ENCODE results near the gene AKT3.

AKT3 gene

DNA sequence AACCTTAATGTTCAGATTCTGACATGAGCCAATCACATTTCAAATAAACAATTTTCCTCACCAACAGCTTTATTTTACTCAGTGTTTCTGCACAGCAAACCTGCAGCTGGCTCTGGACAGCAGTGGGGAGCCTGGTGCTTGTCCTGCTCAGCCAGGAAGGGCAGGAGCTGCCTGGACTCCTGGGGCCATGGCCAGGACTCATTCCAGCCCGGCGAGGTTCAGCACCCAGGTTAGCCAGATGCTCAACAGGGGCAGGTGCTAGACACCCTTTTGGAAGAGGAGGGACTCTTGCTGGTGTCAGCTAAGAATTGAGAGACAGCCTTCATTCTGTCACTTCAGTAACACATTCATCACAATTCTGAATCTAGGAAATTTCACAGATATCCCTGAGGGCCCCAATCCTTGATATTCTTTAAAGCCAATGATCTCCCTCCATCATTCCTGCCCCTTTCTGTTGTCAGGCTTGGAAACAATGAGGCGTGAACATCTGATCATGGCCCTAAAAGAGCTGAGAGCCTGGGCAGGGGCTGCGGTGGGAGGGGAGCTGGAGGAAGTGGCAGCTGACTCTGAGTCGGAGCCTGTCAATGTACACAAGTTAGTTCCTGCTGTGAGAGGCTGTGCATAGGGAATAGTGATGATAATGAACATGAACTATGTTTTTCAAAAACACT lies 342.9 kb downstream of the AKT3 start:
- DNase-seq (ENCODE audit: low spot score) = no peak

DNA sequence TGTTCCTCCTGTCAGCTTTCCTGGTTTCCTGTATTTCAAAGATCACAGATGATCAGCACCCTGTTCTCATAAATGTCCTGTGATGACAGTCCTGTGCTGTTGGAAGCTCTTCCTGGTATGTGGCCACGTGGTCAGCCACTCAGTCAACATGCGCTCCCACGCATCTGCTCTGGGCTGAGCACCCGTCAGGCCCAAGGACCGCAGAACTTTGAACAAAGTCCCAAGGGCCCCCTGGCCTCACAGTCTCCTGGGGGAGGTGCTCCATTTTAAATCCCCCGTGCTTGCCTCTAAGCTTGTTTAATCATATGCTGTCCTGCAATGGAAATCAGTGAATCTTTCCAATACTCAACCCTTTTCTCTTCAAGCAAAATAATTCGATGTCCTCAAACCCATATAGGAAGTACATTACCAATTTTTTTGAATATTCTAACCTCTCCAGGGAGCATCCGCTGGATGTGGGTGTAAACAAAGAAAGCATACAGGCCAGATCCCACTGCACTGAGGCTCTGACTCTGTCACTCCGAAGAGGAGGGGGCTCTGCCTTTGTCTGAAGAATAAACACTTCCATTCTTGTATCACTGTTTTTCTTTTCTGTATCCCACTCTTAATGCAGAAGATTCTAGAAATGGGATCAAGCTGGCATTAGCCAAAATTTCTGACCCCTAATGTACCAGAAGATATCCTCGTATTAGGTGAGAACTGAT lies 343.9 kb downstream of the AKT3 start:
- DNase-seq (ENCODE audit: low spot score) = no peak

DNA sequence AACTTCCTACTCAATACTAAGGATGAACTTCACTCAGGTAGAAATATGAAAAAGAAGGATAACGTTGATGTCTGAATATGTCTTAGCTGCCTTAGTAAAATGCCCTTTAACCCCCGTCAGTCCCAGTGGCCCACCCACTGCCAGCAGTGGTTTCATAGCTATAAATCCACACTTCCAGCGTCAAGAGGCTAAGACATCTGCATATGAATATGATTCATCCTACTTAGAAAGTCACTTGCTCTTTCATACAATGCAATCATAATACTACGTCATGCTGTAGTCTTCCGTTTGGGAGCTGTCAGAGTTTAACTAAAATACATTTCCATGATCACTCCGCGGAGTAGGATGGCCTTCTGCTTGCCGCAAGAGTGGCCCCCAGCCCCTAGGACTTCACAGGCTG lies 346.9 kb downstream of the AKT3 start:
- no peak for DNase-seq (ENCODE audit: low spot score)

DNA sequence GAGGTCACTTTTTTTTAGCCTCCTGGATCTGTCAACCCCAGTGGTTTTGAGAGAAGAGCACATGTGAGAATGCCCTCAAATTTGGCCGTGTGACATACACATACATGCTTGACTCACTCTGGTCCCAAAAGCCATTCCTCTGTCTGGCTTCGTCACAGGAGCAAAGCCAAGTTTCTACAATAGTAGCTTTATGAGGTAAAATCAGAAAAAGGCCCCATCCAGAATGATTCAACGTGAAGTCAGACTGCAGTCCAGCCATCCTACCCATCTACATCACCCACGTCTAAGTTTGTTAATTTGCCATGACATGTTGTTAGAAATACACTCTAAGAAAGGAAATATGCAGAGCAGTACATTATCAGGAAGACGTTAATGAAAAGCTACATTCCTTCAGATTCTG lies 349.0 kb downstream of the AKT3 start:
- DNase-seq (ENCODE audit: low spot score) = no peak

DNA sequence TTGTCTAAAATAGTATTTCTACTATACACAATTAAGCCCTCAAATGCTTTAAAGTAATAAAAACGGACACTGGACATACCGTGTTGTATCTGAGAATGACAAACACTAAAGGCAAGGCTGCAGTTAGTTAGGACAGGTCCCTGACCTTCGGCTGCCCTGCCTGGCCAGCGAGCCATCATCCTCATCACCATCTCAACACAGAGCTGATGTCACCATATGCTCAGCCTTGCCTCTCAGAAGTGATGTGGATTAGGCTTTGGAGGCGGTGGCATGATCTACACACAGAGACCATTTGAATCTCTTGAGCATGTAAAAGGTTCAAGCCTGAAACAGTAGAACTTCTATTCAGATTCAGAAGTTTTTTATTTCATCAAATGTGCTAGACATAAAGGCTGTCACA lies 349.5 kb downstream of the AKT3 start:
- DNase-seq (ENCODE audit: low spot score) = no peak

DNA sequence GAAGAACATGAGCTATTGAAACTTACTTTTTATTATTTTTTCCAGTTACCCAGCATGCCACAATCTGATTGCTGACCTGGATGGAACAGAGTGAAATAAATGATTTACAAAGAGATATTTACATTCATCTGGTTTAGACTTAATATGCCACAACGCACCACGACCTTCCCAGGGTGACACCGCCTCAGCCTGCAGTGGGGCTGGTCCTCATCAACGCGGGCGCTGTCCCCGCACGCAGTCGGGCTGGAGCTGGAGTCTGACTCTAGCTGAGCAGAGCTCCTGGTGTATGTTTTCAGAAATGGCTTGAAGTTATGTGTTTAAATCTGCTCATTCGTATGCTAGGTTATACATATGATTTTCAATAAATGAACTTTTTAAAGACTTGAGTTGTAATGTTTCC lies 350.3 kb downstream of the AKT3 start:
- DNase-seq (ENCODE audit: low spot score) = no peak

DNA sequence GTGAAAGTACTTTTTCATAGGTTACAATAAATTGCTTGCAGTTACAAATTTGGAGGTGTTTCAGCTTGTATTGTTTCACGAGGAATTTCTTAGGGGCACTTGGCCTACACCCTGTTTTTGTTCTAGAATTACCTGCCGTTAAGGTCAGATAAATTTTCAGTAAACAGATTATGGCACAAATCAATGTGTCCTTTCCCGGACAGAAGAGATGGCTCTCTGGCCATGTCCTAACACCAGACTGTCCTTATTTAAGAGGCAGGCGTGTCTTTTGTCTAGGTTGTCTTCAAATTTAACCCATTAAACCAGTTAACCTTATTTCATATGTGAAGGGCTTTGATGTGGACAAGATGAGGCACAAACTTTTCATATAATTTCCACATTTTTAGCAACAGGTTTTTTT lies 350.8 kb downstream of the AKT3 start:
- no peak for DNase-seq (ENCODE audit: low spot score)

DNA sequence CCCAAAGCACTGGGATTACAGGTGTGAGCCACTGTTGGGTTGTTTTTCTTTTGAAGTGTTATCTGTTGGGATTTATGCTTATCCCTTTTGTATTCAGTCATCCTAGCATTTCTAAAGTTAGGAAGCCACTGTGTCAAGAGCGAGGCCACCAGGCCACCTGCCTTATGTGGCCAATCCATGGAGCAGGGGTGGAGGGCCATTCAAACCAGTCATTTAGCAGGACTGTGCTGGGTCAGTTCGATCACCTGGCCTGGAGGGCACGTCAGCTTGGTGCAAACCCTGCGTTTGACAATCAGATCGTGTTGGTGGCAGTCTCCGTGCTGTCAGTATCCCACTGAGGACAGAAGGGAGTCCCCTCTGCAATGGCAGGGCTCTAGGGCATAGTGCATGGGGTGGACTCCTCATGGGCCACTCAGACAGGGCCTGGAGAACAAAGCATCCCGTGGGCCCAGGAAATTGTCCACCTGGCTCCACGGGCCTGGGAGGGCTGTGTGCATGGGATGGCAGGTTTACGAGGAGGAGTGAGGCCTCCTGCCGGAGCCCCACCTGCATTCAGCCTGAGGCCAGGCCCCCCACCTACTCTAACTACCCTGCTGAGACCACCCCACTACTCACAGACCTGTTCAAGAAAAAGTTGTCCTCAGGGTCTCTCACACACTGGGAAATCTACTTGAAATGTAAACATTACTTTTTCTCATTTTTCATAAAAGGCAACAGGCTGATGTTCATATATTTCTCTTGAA lies 351.9 kb downstream of the AKT3 start:
- no peak for DNase-seq (ENCODE audit: low spot score)

DNA sequence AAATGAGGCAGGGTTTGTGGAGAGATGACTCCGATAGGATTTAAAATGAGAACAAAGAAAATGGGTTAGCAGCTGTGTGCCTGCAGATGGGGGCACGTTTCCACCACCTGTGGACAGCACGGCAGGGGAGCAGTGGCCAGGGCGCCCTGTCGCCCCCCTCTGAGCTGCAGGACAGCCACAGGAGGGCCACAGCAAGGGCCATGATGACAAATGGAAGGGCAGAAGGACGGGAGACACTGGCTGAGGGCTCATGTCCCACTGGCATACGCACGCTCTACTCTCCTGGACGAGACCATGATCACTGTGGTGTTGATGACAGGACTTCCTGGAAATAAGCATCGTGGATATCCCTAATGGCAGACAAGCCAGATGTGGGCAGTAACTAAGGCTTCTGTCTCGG lies 353.2 kb downstream of the AKT3 start:
- DNase-seq (ENCODE audit: low spot score) = no peak

DNA sequence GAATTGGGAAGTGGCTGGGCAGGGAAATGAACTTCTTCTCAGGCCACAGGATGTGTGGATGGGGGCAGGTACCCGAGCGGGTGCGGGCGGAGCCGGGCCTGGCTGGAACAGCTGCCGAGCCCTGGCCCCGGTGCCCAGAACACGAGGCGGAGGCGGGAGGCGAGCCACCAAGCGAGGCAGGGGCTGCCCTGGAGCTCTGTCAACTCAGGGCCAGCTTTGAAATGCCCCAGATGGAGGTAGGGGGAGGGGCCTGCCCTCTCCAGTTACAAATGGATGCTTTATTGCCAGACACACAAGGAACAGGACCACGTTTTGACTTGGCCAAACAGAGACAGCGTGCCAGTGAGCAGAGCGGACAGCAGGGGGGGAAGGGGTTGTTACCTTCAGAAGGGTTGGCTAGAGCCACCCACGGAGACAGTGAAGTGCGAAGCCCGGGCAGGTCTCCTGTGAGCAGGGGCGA lies 353.8 kb downstream of the AKT3 start:
- no peak for DNase-seq (ENCODE audit: low spot score)

DNA sequence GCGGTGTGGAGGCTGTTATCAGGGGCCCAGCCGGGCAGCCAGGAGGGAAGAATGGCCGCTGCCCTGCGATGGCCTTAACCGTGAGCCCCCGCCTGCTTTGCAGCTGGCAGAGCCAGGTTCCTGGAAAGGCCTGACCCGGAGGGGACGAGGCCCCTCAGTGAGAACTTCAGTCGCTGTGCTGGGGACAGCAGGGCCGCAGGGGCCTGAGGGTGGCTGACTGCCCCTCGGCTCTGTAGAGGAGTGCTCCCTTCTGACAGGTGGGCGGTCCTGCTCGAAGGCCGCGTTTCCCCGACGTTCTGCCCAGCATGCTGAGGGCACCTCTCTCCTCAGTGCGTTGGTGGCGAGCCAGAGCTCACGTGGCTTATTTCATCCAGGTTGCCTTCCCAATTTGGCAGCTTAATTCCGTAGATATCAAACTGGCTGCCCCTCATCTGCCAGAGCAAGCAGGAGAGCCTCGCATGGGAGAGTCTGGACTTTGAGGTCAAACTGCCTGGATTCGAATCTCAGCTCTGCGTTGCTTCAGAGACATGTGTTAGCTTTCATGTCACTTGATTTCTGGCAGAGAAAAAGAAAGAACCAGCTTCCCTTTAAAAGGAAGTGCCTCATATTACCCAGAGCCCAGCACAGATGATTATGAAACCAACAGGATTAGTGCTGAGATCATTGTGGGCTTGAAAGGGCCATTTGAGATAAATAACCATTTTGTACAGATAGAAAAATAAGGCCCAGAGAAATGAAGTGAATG lies 354.4 kb downstream of the AKT3 start:
- no peak for DNase-seq (ENCODE audit: low spot score)

DNA sequence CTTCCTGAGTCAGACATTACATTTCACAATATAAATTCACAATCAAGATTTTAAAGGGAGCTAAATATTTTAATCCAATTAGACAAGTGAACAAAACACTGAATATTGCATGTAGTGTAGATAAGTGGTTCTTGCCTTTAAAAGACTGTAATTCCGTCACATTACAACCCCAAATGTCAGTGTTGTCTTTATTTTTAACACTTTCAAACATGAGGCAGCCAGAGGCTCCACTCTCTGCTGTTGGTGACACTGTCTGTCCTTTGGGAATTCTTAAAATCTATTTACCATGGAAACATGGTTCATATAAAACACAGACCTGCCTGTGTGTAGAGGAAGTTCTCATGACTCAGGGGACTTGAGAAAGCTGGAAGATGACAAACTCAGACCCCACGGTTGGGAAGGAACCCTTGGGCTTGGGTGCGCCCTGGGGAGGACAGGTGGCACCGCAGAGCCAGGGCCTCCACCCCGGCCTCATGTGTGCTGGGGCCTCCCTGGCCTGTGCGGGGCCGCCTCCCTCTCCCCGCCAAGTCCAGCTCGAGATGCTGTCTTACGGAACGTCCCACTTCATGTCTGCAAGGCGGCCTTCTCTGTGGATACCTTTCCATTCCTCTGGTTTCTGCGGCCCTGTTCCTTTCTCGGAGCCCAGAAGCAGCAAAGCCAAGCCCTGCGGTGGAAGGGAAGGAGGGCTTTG lies 355.2 kb downstream of the AKT3 start:
- no peak for DNase-seq (ENCODE audit: low spot score)

DNA sequence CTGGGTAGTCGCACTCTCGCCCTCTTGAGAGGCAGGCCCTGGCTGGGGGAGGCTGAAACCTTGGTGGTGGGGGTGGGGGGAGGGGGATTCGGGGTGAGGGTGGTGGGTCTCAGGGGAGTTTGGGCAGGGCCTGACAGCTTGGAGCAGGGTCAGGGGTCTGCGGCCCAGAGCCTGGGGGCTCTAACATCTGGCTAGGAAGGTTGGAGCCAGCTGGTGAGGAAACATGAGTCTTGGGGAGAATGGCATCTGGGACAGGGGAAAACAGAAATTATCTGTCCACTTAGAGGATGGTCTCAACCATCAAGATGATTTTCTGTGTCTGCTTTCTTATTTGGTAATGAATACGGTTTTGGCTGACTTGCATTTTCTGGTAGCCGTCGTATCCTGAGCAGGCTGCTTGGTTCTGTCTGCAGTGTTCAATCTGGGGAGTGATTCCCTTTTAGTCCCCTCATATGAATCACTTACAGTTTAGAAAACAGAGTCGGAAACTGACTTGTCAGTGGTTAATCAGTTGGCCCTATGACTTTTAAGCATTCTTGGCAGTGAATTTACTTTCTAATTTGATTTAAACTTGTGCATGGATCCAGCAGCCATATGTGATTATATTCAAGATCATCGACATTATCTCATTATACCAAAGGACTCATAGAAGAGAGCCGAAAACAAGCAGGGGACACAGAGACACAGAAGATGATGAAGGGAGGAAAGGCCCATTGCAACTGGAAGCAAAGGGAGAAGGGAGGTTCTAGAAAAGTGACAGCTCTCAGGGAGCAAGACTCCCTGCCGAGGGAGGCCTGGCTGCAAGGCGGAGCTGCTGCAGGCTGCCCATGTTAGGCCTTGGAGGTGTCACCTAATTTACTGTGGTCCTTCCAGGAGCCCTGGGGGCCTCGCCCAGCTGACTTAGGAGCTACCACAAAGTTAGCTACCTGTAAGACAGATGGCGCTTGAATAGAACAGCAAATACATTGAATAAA lies 356.6 kb downstream of the AKT3 start:
- DNase-seq (ENCODE audit: low spot score) = no peak

DNA sequence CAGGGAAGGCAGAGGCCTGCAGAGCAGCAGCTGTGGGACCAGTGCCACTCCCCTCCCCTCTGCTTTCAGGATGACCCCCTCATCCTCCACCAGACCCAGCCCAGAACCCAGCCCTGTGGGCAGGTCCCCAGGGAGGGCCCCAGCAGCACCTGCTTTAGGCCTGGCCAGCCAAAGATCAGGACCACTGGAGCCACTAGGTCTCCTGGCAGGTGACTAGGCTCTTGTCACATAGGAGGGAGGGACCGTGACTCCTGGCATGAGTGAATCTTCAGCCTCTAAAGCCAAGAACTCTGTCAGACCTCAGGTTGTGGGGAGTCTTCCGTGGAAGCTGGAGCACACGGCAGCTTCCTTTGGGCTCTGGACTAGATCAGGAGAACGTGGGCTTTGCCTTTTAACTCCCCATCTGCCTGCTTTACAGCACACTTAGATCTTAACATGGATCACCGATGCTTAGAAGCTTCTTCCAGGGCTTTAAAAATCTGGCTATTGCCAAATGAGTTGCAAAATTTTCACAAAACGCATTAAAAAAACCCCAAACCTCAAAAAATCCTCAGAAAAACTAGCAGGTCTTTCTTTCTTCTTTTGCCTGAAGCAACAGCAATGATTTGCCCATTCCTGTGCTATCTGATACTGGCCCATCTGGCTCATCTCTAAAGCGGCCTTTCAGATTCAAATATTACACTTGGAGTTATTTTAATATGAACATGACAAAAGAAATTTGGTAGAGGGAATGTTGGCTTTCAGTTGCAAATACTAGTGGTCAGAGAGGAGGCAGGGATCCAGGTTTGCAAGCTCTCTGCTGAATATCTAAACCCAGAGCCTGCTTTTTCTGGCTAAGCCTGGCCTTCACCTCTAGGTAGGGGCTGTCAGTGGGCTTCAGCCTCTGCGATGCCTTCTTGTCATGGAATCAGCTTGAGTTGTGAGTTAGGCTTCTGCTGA lies 359.0 kb downstream of the AKT3 start:
- no peak for DNase-seq (ENCODE audit: low spot score)

DNA sequence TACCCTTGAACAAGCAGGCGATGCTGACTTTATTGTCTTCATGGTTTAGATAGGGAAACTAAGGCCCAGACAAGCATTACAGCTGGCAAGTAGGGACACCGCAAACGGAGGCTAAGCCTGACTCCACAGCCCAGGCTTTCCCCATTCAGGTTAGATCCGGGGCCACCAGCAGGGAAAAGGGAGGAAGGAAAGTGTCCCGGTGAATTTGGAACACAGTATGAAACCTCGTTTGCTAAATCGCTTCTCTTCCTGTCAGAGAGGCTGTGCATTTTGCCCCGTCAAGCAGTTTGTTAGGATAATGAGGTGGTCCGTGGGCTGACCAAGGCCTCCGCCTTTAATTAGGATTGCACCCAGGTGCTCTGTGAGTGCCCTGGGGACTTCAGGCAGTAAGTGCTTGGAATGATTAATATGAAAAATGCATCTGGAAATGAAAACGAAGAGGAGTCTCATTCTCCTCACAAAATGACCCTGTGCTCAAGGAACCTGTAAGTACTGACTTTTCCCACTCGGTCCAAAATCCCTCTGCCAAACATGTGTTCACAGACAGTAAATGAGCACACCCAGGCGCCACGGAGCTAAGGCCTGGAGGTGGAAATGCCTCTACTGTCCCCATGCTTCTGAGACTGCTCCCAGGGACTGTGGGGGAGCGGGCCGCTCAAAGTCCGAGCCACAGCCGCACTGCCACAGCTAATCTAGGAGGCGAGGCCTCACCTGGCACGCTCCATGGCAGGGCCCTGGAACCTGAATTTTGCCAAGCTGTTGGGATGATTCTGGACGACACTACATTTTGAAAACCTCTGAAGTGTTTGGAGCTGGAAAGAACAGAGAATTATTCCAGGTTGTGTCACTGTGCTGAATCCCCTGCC lies 360.1 kb downstream of the AKT3 start:
- DNase-seq (ENCODE audit: low spot score) = no peak

DNA sequence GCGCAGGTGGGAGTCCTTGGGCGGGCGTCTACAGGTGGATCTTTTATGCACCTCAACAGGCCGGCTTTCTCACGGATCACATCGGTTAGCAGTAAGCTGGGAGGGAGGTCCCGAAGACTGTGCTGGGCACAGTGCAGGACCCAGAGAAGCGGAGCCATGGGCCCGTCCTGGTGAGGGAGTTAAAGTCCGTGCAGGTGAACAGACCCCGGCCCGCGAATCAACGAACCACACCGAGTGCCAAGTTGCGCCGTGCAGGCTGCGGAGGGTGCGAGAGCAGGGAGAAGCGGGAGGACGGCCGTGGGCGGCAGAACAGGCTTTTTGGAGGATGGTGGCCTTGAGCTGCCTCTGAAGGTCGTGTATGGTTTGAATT lies 360.9 kb downstream of the AKT3 start:
- no peak for DNase-seq (ENCODE audit: low spot score)

DNA sequence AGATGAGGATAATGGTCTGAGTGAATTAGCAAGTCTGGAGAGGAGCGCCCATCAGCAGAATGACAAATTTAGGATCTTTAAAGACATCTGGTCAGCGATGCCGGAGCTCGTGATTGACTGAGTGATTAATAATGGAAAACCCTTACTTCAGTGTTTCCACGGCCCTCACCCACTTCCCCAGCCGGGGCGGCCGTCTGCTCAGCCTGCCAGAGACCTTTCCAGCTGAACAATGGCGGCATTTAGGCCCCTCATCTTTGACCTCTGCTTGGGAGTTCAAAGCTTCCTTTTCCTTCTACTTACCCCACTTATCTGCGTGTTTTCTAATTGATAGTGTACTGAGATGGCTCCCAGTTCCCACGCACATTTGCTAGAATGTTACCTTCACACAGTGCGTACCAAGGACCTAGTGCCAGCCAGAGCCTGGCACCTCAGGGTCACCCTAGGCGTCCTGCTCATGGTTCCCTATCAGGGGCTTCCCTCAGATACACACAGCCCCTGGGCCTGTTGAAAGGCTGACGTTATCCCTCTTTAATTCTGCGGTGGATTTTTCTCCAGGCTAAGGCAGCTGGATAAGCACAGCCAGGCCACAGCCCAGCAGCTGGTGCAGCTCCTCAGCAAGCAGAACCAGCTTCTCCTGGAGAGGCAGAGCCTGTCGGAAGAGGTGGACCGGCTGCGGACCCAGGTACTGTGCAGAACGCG lies 361.4 kb downstream of the AKT3 start:
- DNase-seq (ENCODE audit: low spot score) = no peak

DNA sequence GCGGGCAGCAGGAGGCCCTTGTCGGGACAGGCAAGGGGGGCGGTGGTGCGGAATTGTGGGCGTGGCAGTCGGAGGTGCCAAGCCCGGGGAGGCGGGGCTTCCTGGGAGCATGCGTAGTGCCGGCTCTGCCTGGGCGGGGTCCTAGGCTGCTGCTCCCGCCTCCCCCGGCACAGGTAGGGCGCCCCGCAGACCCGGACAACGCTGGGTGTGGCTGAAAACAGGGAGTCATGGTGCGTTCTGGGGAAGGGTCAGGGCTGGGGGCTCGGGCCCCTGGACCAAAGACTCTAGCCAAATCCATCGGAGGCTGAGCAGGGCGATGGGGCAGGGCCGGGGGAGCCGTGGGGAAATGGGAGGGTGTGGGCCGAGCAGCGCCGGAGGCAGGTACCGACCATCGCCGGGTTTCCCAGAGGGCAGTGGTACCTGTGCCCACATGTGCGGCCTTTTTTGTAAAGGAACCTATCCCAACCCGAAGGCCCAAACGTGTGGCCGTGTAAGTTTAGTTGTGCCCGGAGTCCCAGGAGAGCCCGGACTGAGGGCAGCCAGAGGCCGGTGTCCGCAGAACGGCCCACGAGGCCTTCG lies 362.3 kb downstream of the AKT3 start:
- no peak for DNase-seq (ENCODE audit: low spot score)
